GM18511 (cell line): ENCODE data around the gene CLVS2.

Experiments
- ATAC-seq: cut with Tn5 transposase; IDR thresholded peaks from one replicate; pipeline ENCODE4 v1.9.1; 2021; ENCODE audit warnings: mild to moderate bottlenecking, moderate library complexity; ENCODE audit not compliant: unreplicated experiment

Gene CLVS2

DNA sequence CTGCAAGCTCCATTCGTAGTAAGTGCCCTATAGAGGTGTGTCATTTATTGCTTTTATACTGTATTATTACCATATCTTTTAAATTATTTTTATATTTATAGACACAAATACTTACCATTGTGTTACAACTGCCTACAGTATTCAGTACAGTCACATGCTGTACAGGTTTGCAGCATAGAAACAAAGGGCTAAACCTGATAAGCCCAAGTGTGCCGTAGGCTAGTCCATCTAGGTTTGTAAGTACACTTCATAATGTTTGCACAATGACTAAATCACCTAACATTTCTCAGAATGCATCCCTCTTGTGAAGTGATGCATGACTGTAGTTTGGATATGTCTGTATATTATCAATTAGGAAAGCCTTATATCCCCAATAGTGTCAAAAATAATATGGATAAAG is 122.8 kb downstream of the CLVS2 start:
- no peak for ATAC-seq
